Hepatocyte (in vitro differentiated cells): ENCODE results near the gene TBX5. TPM values are rescaled to one million over a fixed set of nuclear protein-coding genes. Genes with fewer than 3 reads are reported as not detected.

Experiments used
- DNase-seq: peaks from one replicate; pipeline ENCODE4 v3.0.0-alpha.2; 2016; ENCODE audit warnings: low spot score
- H2AFZ ChIP-seq: fragments of 200-600 bp; sonication (generic); 2 replicates; pipeline ENCODE4 v1.6.0; 2016; ENCODE audit warnings: antibody characterized with exemption, mild to moderate bottlenecking
- H3K27ac ChIP-seq: fragments of 200-600 bp; sonication (generic); 2 replicates; pipeline ENCODE4 v1.5.1; 2016; ENCODE audit warnings: mild to moderate bottlenecking
- H3K27me3 ChIP-seq: fragments of 200-600 bp; sonication (generic); 2 replicates; pipeline ENCODE4 v1.6.1; 2016
- H3K36me3 ChIP-seq: fragments of 200-600 bp; sonication (generic); replicated peaks from 2 replicates; pipeline ENCODE4 v1.5.1; 2016; ENCODE audit warnings: low read depth; ENCODE audit not compliant: insufficient read depth
- H3K4me1 ChIP-seq: fragments of 200-600 bp; sonication (generic); 2 replicates; pipeline ENCODE4 v1.5.1; 2016; ENCODE audit warnings: mild to moderate bottlenecking, moderate library complexity; ENCODE audit not compliant: insufficient read depth
- H3K4me2 ChIP-seq: fragments of 200-600 bp; sonication (generic); 2 replicates; pipeline ENCODE4 v1.6.0; 2016
- H3K4me3 ChIP-seq: fragments of 200-600 bp; sonication (generic); 2 replicates; pipeline ENCODE4 v1.5.1; 2016; ENCODE audit warnings: mild to moderate bottlenecking
- H3K79me2 ChIP-seq: fragments of 200-600 bp; sonication (generic); 2 replicates; pipeline ENCODE4 v1.6.0; 2017; ENCODE audit warnings: mild to moderate bottlenecking
- H3K9me2 ChIP-seq: fragments of 200-600 bp; sonication (generic); replicated peaks from 2 replicates; pipeline ENCODE4 v1.6.0; 2017; ENCODE audit warnings: mild to moderate bottlenecking; ENCODE audit not compliant: insufficient read depth
- H3K9me3 ChIP-seq: fragments of 200-600 bp; sonication (generic); 2 replicates; pipeline ENCODE4 v1.5.1; 2016; ENCODE audit warnings: low read depth, mild to moderate bottlenecking
- H4K20me1 ChIP-seq: fragments of 200-600 bp; sonication (generic); 2 replicates; pipeline ENCODE4 v1.6.0; 2016; ENCODE audit warnings: mild to moderate bottlenecking; ENCODE audit not compliant: insufficient read depth, poor library complexity, severe bottlenecking
- EZH2 ChIP-seq: fragments of 200-600 bp; sonication (generic); IDR thresholded peaks from 2 replicates; pipeline ENCODE4 v1.6.1; 2016; ENCODE audit warnings: antibody characterized with exemption, mild to moderate bottlenecking, borderline replicate concordance
- EZH2phosphoT487 ChIP-seq: fragments of 200-600 bp; sonication (generic); IDR thresholded peaks from one replicate; pipeline ENCODE4 v1.6.1; 2018; ENCODE audit warnings: antibody characterized with exemption, mild to moderate bottlenecking, low read depth, moderate library complexity; ENCODE audit not compliant: unreplicated experiment, severe bottlenecking
- WGBS: methylation state at CpG from one replicate; pipeline ENCODE4 v1.1.6; 2016; ENCODE audit warnings: low lambda C conversion rate; ENCODE audit errors: missing lambda C conversion rate; 5-methylcytosine and 5-hydroxymethylcytosine counted together
- polyA plus RNA-seq: library from polyadenylated mRNA; unstranded; fragments of >200 nt; fragmentation: Nextera tagmentation; extraction: Ambion mirVana; gene quantifications from 2 replicates; pipeline ENCODE4 v1.2.1, GENCODE V29; 2016
- total RNA-seq: library from RNA; depleted of rRNA; stranded (reverse); fragments of >200 nt; gene quantifications from 2 replicates; pipeline ENCODE4 v1.2.3, GENCODE V29; 2014
- TF ChIP-seq, protein P1 (sequence below): fragments of 200-600 bp; sonication (generic); IDR thresholded peaks from 2 replicates; pipeline ENCODE4 v1.5.1; 2016; ENCODE audit warnings: antibody characterized with exemption, mild to moderate bottlenecking; ENCODE audit not compliant: poor library complexity

Gene TBX5
- total and polyA plus RNA-seq, 2 experiments from 2014 or later, result 10.8 to 12.3 TPM

DNA sequence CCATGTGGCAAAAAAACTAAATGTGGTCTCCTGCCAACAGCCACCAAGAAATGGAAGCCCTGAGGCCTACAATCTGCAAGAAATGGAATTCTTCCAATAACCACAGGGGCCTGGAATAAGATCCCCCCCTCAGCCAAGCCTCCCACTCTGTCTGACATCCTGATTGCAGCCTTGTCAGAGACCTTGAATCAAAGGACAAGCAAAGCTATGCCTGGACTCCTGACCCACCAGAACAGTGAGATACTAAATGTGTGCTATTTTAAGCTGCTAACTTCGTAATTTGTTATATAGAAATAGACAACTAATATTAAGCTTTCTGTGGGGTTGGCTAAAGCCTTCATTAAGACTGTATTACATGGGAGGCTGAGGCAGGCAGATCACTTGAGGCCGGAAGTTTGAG lies 77.7 kb downstream of the TBX5 start:
- Histone ChIP-seq H3K9me3 (no peaks in the 10 kb centered on the region), H2AFZ (no peak overlapping the region), H3K27ac (no peak overlapping the region)

DNA sequence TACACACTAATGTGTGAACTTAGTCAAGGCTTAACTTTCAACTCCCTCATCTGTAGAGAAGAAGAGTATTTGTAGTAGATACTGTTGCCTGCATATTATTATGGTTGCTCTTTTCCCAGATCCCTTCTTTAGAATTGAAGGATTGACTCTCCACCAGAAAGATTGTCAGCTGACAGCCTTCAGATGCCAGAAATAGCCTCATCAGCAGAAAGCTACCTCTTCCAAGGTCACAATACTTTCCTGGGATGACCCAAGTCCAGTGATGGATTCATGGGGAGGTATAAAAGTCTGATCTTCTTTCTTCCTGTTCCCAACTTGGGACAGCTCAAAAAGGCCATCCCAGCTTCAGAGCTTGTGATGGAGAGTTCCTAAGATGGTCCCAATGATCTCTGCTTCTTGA lies 78.2 kb downstream of the TBX5 start:
- H3K27me3 ChIP-seq, result no peaks in the 10 kb centered on the region
- no peaks in the 10 kb centered on the region for H3K9me3 ChIP-seq
- no peak overlapping the region for H3K27ac ChIP-seq
- no peaks in the 10 kb centered on the region for H3K79me2 ChIP-seq
- no peak for TF ChIP-seq EZH2
- no peak for TF ChIP-seq EZH2phosphoT487
- TF ChIP-seq, protein P1, sequence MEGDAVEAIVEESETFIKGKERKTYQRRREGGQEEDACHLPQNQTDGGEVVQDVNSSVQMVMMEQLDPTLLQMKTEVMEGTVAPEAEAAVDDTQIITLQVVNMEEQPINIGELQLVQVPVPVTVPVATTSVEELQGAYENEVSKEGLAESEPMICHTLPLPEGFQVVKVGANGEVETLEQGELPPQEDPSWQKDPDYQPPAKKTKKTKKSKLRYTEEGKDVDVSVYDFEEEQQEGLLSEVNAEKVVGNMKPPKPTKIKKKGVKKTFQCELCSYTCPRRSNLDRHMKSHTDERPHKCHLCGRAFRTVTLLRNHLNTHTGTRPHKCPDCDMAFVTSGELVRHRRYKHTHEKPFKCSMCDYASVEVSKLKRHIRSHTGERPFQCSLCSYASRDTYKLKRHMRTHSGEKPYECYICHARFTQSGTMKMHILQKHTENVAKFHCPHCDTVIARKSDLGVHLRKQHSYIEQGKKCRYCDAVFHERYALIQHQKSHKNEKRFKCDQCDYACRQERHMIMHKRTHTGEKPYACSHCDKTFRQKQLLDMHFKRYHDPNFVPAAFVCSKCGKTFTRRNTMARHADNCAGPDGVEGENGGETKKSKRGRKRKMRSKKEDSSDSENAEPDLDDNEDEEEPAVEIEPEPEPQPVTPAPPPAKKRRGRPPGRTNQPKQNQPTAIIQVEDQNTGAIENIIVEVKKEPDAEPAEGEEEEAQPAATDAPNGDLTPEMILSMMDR, result no peak
- H2AFZ ChIP-seq, result no peak overlapping the region
- no peaks in the 10 kb centered on the region for H3K36me3 ChIP-seq
- H3K9me2 ChIP-seq, result no peaks in the 10 kb centered on the region
- H3K4me3 ChIP-seq, result no peak overlapping the region
- H3K4me1 ChIP-seq, result no peaks in the 10 kb centered on the region
- DNase-seq, result no peak
- no peaks in the 10 kb centered on the region for H4K20me1 ChIP-seq
- H3K4me2 ChIP-seq, result no peak overlapping the region

More for the DNA sequence above, 77.7 kb downstream of the TBX5 start:
- no peak for DNase-seq
- no peaks in the 10 kb centered on the region for H3K79me2 ChIP-seq
- no peaks in the 10 kb centered on the region for H3K4me1 ChIP-seq
- no peak overlapping the region for H3K4me2 ChIP-seq
- H4K20me1 ChIP-seq, result no peaks in the 10 kb centered on the region
- H3K27me3 ChIP-seq, result no peaks in the 10 kb centered on the region
- H3K4me3 ChIP-seq, result no peak overlapping the region
- H3K9me2 ChIP-seq, result no peaks in the 10 kb centered on the region
- no peak for TF ChIP-seq EZH2phosphoT487
- TF ChIP-seq, protein P1, result no peak
- no peak for TF ChIP-seq EZH2
- WGBS, result 94% methylated on average over 2 of the region's 2 CpGs
- no peaks in the 10 kb centered on the region for H3K36me3 ChIP-seq

DNA sequence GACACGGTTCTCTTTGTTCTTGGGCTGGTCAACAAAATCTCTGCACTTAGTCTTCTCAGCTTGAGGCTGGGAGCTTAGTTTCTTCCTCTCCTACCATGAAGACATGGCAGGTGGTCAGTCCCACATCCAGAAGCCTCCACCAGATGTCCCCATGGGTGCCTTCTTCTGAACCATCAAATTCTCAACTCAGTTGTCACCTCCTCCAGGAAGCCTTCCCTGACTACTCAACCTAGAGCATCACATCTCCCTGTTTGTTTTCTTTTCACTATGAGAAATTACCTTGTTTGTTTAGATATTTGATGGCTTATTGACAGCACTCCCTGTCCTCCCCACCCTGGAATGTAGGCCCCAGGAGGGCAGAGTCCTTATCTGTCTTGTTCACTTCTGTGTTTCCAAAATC lies 84.4 kb downstream of the TBX5 start:
- Histone ChIP-seq H4K20me1 (no peaks in the 10 kb centered on the region), H3K27ac (no peak overlapping the region), H3K79me2 (no peaks in the 10 kb centered on the region), H3K9me2 (no peaks in the 10 kb centered on the region), H3K9me3 (no peaks in the 10 kb centered on the region), H3K27me3 (no peaks in the 10 kb centered on the region), H3K4me1 (no peaks in the 10 kb centered on the region), H2AFZ (no peak overlapping the region), H3K4me2 (no peak overlapping the region), H3K4me3 (no peak overlapping the region), H3K36me3 (no peaks in the 10 kb centered on the region)
- whole genome bisulfite sequencing, result 89% methylated on average over 1 of the region's 1 CpG
- no peak for DNase-seq
- TF ChIP-seq EZH2 (no peak), EZH2phosphoT487 (no peak)
- TF ChIP-seq, protein P1, result no peak

DNA sequence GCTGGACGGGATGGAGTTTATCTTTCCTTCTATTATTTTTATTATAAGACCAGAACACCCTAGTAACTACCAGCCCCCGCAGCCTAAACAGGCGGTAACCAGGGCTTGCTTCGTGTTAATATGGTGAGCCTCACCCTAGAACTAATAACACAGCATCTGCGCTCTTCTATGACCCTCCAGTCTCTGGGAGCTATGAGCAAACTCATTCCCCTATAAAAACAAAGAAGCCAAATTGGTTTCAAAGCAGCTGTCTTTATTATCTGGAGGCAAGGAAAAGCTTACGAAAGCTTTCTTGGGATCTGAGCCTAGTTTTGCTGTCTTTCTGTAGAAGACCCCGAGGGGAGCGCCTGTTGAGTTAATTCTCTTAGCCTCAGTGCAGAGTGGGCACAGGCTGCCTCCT lies 85.0 kb downstream of the TBX5 start:
- Histone ChIP-seq H3K36me3 (no peaks in the 10 kb centered on the region), H3K27ac (no peak overlapping the region), H3K4me1 (no peaks in the 10 kb centered on the region), H4K20me1 (no peaks in the 10 kb centered on the region), H3K4me3 (no peak overlapping the region), H3K79me2 (no peaks in the 10 kb centered on the region), H3K27me3 (no peaks in the 10 kb centered on the region), H3K9me3 (no peaks in the 10 kb centered on the region), H3K9me2 (no peaks in the 10 kb centered on the region), H2AFZ (no peak overlapping the region), H3K4me2 (no peak overlapping the region)
- 89% methylated on average over 8 of the region's 8 CpGs for WGBS
- DNase-seq, result no peak
- TF ChIP-seq, protein P1, result no peak
- TF ChIP-seq EZH2 (no peak), EZH2phosphoT487 (no peak)
